Measurements from ENCODE around the gene FBN1.

FBN1 gene

GRCh38 chr15:48580736-48581135 lies 64.8 kb downstream of the FBN1 start:
- DNase-seq (ENCODE audit: low spot score), result no peak

- no peak for DNase-seq (ENCODE audit: low spot score)
Observed at GRCh38 chr15:48579945-48580671, 65.4 kb downstream of the FBN1 start.

- DNase-seq (ENCODE audit: low spot score), result no peak
Observed at GRCh38 chr15:48578965-48579364, 66.5 kb downstream of the FBN1 start.

GRCh38 chr15:48577469-48577868 lies 68.0 kb downstream of the FBN1 start:
- DNase-seq (ENCODE audit: low spot score), result no peak

GRCh38 chr15:48574187-48574586 lies 71.3 kb downstream of the FBN1 start:
- DNase-seq (ENCODE audit: low spot score), result no peak

GRCh38 chr15:48573780-48574179 lies 71.7 kb downstream of the FBN1 start:
- DNase-seq (ENCODE audit: low spot score), result no peak

- no peak for DNase-seq (ENCODE audit: low spot score)
Observed at GRCh38 chr15:48572823-48573222, 72.7 kb downstream of the FBN1 start.

GRCh38 chr15:48571510-48571909 lies 74.0 kb downstream of the FBN1 start:
- no peak for DNase-seq (ENCODE audit: low spot score)

GRCh38 chr15:48570822-48571221 lies 74.7 kb downstream of the FBN1 start:
- no peak for DNase-seq (ENCODE audit: low spot score)

- DNase-seq (ENCODE audit: low spot score), result no peak
Observed at GRCh38 chr15:48569591-48570302, 75.8 kb downstream of the FBN1 start.

GRCh38 chr15:48566668-48567067 lies 78.8 kb downstream of the FBN1 start:
- DNase-seq (ENCODE audit: low spot score), result no peak

GRCh38 chr15:48565560-48566482 lies 79.7 kb downstream of the FBN1 start:
- no peak for DNase-seq (ENCODE audit: low spot score)

GRCh38 chr15:48564690-48565089 lies 80.8 kb downstream of the FBN1 start:
- no peak for DNase-seq (ENCODE audit: low spot score)

GRCh38 chr15:48563934-48564333 lies 81.6 kb downstream of the FBN1 start:
- DNase-seq (ENCODE audit: low spot score), result no peak

- no peak for DNase-seq (ENCODE audit: low spot score)
Observed at GRCh38 chr15:48560321-48561051, 85.0 kb downstream of the FBN1 start.

GRCh38 chr15:48559285-48559684 lies 86.2 kb downstream of the FBN1 start:
- no peak for DNase-seq (ENCODE audit: low spot score)

GRCh38 chr15:48558226-48558625 lies 87.3 kb downstream of the FBN1 start:
- DNase-seq (ENCODE audit: low spot score), result no peak

- DNase-seq (ENCODE audit: low spot score), result no peak
Observed at GRCh38 chr15:48557335-48557734, 88.2 kb downstream of the FBN1 start.

GRCh38 chr15:48556159-48556897 lies 89.2 kb downstream of the FBN1 start:
- no peak for DNase-seq (ENCODE audit: low spot score)

GRCh38 chr15:48555241-48555881 lies 90.1 kb downstream of the FBN1 start:
- no peak for DNase-seq (ENCODE audit: low spot score)

GRCh38 chr15:48554112-48554511 lies 91.4 kb downstream of the FBN1 start:
- DNase-seq (ENCODE audit: low spot score), result no peak
